LNCaP clone FGC (cell line): ENCODE results near the gene DOCK7.

Experiments
- DNase-seq: peaks from one replicate; pipeline ENCODE4 v3.0.0-alpha.2; 2011; ENCODE audit warnings: low read depth
- H3K4me3 ChIP-seq: 2 replicates; pipeline ENCODE4 v1.5.1; 2011; ENCODE audit warnings: mild to moderate bottlenecking, low read depth, low read length, control low read depth
- TF ChIP-seq, protein P1 (sequence below): IDR thresholded peaks from 2 replicates; pipeline ENCODE4 v1.5.1; 2012; ENCODE audit warnings: mild to moderate bottlenecking; ENCODE audit not compliant: control insufficient read depth, insufficient read depth; ENCODE audit errors: extremely low read depth

DOCK7 gene

DNA sequence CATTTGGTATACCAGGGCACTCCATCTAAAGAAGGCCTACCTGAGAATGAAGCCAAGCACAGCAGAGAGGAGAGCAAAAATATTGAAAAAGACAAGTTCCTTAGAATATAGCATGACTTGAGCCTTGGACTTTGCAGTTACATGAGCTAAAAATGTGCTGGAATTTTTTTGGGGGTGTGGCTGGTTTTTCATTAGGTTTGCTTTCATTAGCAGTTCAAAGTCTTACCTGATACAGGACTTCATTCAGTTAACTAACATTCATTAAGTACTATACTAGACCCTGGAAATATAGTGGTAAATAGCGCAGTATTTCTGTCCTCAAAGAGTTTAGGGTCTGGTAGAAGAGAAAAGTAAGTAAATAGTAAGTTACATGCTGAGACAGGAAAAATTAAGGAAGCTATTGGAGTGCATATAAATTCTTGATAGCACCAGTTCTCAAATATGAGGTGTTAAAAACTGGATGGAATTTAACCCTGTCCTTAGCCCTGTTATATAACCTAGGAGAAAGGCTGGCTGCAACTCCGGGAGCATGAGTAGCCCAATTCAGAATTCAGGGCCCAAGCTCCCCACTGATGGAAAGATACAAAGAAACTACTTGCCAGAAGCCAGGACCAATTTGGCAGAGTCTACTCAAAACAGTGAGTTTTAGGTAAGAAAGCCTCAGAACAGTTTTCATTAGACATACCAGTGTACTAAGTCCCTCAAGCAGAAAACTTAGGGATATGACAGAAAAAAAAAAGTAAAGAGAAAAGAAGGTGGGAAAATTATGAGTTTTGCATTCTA, 3.1 kb upstream of the DOCK7 start:
- no peak for DNase-seq
- TF ChIP-seq, protein P1, sequence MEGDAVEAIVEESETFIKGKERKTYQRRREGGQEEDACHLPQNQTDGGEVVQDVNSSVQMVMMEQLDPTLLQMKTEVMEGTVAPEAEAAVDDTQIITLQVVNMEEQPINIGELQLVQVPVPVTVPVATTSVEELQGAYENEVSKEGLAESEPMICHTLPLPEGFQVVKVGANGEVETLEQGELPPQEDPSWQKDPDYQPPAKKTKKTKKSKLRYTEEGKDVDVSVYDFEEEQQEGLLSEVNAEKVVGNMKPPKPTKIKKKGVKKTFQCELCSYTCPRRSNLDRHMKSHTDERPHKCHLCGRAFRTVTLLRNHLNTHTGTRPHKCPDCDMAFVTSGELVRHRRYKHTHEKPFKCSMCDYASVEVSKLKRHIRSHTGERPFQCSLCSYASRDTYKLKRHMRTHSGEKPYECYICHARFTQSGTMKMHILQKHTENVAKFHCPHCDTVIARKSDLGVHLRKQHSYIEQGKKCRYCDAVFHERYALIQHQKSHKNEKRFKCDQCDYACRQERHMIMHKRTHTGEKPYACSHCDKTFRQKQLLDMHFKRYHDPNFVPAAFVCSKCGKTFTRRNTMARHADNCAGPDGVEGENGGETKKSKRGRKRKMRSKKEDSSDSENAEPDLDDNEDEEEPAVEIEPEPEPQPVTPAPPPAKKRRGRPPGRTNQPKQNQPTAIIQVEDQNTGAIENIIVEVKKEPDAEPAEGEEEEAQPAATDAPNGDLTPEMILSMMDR: no peak
- no peak overlapping the region for H3K4me3 ChIP-seq

GRCh38 chr1:62689524-62689923, 1.3 kb upstream of the DOCK7 start:
- no peak for DNase-seq
- TF ChIP-seq, protein P1: no peak
- H3K4me3 ChIP-seq: no peak overlapping the region

GRCh38 chr1:62688687-62689085, 500 bp upstream of the DOCK7 start:
- TF ChIP-seq, protein P1: no peak
- no peak for DNase-seq

DNA sequence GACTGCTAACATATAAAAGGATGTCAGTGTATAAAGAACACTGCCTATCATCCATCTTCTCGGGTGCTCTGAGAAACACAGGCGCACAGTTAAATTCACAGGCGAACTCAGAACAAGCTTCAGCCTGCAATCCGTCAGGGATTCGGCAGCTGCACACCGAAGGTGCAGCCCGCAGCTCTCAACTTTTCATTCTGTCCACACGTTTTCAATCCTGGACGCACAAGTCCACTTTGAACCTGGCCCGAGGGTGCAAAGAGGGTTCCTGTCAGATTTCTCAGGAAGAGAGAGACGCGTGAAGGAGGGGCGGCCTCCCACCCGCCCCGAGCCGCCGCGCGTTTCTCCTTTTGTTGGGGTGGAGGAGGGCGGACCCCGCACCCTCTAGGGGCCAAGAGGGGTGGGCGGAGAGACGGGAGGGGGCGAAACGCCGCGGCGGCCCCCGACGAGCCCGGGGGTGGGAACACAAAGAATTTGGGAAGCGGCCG, 724 bp downstream of the DOCK7 start:
- H3K4me3 ChIP-seq: peak overlapping the region; percentile 80
- no peak for DNase-seq
- TF ChIP-seq, protein P1: no peak

More at GRCh38 chr1:62688687-62689085, 500 bp upstream of the DOCK7 start:
- H3K4me3 ChIP-seq: peak overlapping the region; percentile 80

GRCh38 chr1:62686822-62687221, 1.4 kb downstream of the DOCK7 start:
- DNase-seq: no peak
- TF ChIP-seq, protein P1: no peak
- peak overlapping the region; percentile 80 for H3K4me3 ChIP-seq

DNA sequence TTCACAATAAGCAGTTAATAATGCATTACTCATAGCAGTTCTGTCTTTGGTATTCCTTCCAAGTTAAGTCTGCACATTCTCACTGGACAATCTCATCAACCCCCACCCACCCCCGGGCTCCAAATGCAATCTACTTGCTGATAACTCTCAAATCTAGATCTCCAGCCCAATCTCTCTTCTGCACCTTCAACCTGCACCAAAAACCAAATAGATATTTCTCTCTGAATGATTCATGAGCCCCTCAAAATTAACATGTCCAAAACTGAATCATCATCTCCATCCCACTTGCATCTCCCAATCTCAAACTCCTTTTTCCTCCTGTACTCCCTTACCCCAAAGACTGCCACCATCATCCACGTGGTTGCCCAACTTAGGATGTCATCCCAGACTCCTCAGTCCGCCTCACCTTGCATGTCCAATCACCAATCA, 2.7 kb downstream of the DOCK7 start:
- no peak overlapping the region for H3K4me3 ChIP-seq
- no peak for DNase-seq
- TF ChIP-seq, protein P1: no peak
